HG02884 (cell line): ENCODE results near the gene AP4S1.

Source experiments
- ATAC-seq: cut with Tn5 transposase; IDR thresholded peaks from one replicate; pipeline ENCODE4 v1.9.1; 2021; ENCODE audit warnings: mild to moderate bottlenecking, moderate library complexity; ENCODE audit not compliant: unreplicated experiment

AP4S1 gene

DNA sequence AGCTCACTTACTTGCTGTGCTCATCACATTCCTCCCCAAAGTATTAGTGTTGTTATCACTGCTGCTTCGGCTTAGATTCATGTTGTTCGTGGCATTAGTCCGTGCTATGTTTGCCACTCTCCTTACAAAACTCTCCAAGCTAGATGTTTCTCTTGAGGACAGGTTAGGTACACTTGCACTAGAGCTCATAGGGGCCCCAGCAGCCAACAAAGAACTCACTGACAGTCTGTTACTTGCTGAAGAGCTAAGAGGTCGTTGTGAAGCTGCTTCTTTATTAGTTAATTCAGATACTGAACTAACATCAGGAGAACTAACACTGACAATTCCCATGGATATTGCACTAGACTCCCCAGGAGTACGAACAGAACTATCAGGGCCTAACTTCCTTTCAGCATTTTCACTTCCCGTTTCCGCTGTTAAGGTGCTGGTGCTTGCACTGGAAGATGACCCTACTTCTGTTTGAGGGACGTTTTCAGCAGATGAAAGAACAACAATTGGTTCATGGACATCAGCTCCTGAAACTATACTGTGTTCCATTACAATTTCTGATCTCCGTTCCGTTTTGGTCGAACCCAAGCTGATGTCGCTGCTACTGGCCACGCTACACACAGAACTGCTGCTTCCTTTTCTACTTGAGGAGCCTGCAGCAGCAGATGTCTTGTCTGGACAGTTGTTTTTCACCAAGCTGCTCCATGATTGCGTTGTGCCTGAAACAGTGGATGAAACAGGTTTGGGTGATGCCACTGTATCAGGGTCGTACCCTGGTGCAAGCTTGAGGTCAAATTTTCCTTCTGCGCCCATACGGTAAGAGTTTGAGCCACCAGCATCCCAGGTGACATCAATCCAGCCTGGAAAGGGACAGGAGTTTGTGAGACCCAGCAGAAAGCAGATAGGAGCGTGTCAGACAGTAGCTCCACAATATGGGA lies 103.4 kb downstream of the AP4S1 start:
- ATAC-seq, result no peak

DNA sequence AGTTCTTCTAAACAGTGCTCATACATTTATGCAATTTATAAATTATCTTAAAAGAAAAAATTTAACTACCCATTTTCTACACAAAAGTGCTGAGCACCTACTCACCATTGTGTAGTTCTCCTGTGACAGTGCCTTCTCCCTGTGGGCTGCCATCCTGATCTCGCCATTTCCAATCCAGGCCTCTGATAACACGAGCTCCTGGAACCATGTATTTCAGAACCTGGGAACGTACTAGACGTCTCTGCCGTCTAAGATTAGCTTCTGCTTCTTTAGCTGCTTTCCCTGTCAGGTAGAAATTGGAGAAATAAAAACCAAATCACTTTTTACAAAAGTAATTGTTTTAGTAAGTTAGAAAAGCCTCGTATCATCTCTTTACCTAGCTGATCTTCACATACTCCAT lies 107.7 kb downstream of the AP4S1 start:
- no peak for ATAC-seq

DNA sequence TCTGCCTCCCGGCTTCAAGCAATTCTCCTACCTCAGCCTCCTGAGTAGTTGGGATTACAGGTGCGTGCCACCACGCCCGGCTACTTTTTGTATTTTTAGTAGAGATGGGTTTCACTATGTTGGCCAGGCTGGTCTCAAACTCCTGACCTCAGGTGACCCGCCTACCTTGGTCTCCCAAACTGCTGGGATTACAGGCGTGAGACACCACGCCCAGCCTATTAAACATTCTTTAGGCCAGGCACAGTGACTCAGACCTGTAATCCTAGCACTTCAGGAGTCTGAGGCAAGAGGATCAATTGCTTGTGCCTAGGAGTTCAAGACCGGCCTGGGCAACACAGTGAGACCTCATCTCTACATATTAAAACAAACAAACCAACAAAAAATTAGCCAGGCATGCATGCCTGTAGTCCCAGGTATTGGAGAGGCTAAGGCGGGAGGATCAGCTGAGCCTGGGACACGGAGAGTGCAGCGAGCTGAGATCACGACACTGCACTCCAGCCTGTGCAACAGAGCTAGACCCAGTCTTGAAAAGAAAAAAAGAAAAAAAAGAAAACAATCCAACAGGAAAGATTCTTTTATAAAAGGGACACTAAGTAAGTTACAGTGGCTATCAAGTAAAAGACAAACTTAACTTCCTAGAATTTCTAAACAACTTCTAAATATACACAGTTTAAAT lies 111.9 kb downstream of the AP4S1 start:
- ATAC-seq, result no peak

DNA sequence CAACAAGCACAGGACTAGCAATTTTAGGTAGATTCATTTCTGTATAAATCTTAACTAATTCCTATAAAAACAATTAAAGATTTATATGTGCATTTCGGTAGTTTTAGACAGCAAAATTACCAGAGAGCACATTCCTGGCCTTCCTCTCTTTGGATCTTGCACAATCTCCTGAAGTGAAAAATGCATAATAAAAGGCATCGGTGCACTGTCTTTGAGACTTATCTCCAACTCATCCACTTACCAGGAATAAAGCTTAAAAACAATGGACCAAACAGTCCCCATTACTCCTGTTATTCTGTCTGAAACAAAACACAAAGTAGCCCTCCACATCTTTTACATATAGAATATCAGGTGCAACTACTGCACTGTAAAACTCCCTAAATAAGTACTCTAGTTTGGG lies 112.9 kb downstream of the AP4S1 start:
- no peak for ATAC-seq

DNA sequence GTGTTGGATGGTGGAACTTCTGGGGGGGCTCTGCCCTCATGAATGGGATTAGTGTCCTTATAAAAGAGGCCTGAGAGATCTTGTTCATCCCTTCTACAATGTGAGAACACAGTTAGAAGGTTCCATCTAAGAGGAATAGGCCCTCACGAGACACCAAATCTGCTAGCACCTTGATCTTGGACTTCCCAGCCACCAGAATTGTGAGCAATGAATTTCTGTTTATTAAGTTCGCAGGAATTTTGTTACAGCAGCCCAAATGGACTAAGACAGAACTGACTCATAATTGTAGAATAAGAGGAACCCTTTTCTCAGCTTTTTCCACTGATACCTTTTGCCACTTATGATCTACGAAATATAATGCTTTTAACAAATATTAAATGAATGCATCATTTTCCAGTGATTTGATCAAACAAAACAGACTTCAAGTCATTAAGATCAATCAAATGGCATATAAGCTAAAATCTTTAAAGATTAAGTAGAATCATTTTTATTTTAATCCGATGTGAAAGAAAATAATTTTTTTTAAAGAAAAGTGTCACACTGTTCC lies 113.9 kb downstream of the AP4S1 start:
- ATAC-seq, result no peak

DNA sequence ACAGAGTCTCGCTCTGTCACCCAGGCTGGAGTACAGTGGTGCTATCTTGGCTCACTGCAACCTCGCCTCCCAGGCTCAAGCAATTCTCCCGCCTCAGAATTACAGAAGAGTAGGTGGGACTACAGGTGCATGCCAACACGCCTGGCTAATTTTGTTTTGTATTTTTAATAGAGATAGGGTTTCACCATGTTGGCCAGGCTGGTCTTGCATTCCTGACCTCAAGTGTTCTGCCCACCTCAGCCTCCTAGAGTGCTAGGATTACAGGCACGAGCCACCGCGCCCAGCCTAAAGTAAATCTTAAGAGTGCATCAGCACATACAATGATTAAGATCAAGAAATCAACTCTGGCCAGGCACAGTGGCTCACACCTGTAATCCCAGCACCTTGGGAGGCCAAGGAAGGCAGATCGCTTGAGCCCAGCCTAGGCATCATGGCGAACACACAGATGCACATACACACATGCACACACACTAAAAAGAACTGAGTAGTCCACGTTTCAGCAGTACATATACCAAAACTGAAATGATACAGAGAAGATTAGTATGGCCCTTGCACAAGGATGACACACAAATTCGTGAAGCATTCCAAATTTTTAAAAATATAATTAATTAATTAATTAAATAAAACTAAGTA lies 117.1 kb downstream of the AP4S1 start:
- ATAC-seq, result no peak
